Measurements from ENCODE around the gene RFPL4A.

DNA sequence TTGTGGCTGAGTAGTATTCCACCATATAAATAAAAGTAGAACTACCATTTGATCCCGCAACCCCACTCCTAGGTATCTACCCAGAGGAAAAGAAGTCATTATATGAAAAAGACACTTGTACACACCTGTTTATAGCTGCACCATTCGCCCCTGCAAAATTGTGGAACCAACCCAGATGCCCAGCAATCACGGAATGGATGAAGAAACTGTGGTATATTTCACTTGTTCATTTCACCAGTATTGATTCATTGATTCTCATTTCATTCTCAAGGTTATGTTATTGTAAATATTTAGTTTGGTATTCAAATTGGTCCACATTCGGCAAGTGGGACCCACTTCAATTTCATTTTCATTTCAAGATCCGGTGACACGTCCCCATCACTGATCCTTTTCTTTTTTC, 8.2 kb upstream of the RFPL4A start:
- TF ChIP-seq, protein P1, sequence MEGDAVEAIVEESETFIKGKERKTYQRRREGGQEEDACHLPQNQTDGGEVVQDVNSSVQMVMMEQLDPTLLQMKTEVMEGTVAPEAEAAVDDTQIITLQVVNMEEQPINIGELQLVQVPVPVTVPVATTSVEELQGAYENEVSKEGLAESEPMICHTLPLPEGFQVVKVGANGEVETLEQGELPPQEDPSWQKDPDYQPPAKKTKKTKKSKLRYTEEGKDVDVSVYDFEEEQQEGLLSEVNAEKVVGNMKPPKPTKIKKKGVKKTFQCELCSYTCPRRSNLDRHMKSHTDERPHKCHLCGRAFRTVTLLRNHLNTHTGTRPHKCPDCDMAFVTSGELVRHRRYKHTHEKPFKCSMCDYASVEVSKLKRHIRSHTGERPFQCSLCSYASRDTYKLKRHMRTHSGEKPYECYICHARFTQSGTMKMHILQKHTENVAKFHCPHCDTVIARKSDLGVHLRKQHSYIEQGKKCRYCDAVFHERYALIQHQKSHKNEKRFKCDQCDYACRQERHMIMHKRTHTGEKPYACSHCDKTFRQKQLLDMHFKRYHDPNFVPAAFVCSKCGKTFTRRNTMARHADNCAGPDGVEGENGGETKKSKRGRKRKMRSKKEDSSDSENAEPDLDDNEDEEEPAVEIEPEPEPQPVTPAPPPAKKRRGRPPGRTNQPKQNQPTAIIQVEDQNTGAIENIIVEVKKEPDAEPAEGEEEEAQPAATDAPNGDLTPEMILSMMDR (IDR thresholded peaks at IDR 0.05): no peak
- no peak for TF ChIP-seq EP300 (IDR thresholded peaks at IDR 0.05)
- TF ChIP-seq POLR2A (IDR thresholded peaks at IDR 0.05; ENCODE audit: low read depth): no peak
- no peak for TF ChIP-seq POLR2AphosphoS5 (IDR thresholded peaks at IDR 0.05)
